Mucosa of rectum (tissue), 2 donors: ENCODE results near the gene TGIF1.
"Not testable (repeated sequence)": the region's sequence is repeated elsewhere in the genome, so short reads cannot be mapped to it uniquely, and the experiment has no call there.

Experiments
- H3K27ac ChIP-seq, 2 donors: one replicate each; pipeline ENCODE4 v1.7.0; 2013; ENCODE audit warnings: inconsistent platforms in 2 of 2, low read depth in 2 of 2, low read length in 2 of 2
- H3K27me3 ChIP-seq, 2 donors: one replicate each; pipeline ENCODE4 v1.7.0; 2013; ENCODE audit warnings: low read length in 2 of 2; ENCODE audit not compliant: control insufficient read depth in 2 of 2, insufficient read depth in 2 of 2
- H3K36me3 ChIP-seq, 2 donors: one replicate each; pipeline ENCODE4 v1.7.0; 2013; ENCODE audit warnings: low read length in 2 of 2; ENCODE audit not compliant: control insufficient read depth in 2 of 2, insufficient read depth in 2 of 2
- H3K4me1 ChIP-seq, 2 donors: one replicate each; pipeline ENCODE4 v1.7.0; 2013; ENCODE audit warnings: low read length in 2 of 2, mild to moderate bottlenecking in 1 of 2; ENCODE audit not compliant: control insufficient read depth in 2 of 2, insufficient read depth in 2 of 2
- H3K4me3 ChIP-seq, 2 donors: one replicate each; pipeline ENCODE4 v1.7.0; 2013; ENCODE audit warnings: low read length in 2 of 2
- H3K9ac ChIP-seq, 2 donors: one replicate each; pipeline ENCODE4 v1.7.0; 2013; ENCODE audit warnings: low read length in 2 of 2, low read depth in 1 of 2, mild to moderate bottlenecking in 1 of 2
- H3K9me3 ChIP-seq, 2 donors: one replicate each; pipeline ENCODE4 v1.7.0; 2013; ENCODE audit warnings: low read length in 2 of 2; ENCODE audit not compliant: control insufficient read depth in 2 of 2
- donor health status: healthy.
- donor health status: Normal muscosa, but diverticular disease.

TGIF1 gene

GRCh38 chr18:3411327-3411726 lies 38.6 kb upstream of the TGIF1 start:
- no peak overlapping the region for H3K27ac ChIP-seq
- no peaks in the 10 kb centered on the region for H3K4me1 ChIP-seq
- H3K9ac ChIP-seq, result peak overlapping the region in 1 of 2 donors; percentile 71
- H3K27me3 ChIP-seq, result no peaks in the 10 kb centered on the region
- no peaks in the 10 kb centered on the region for H3K36me3 ChIP-seq
- peak overlapping the region; percentile 62 to 71 for H3K4me3 ChIP-seq
- H3K9me3 ChIP-seq, result no peaks in the 10 kb centered on the region

- H3K9ac ChIP-seq, result peak overlapping the region; percentile 49 to 71
Measured at GRCh38 chr18:3411854-3412268, 38.1 kb upstream of the TGIF1 start.

GRCh38 chr18:3412528-3412927 lies 37.4 kb upstream of the TGIF1 start:
- H3K4me1 ChIP-seq, H3K36me3 ChIP-seq, H3K27me3 ChIP-seq, H3K9me3 ChIP-seq, H3K27ac ChIP-seq: not testable (repeated sequence)
- Histone ChIP-seq H3K4me3 (peak overlapping the region in 1 of 2 donors; percentile 71), H3K9ac (peak overlapping the region in 1 of 2 donors; percentile 71)

More at GRCh38 chr18:3411854-3412268, 38.1 kb upstream of the TGIF1 start:
- Histone ChIP-seq H3K36me3 (no peaks in the 10 kb centered on the region), H3K4me3 (peak overlapping the region; percentile 62 to 71), H3K4me1 (no peaks in the 10 kb centered on the region), H3K27ac (peak overlapping the region; percentile 26 to 45), H3K27me3 (no peaks in the 10 kb centered on the region), H3K9me3 (no peaks in the 10 kb centered on the region)

GRCh38 chr18:3415110-3415509 lies 34.9 kb upstream of the TGIF1 start:
- Histone ChIP-seq H3K4me1 (no peaks in the 10 kb centered on the region), H3K4me3 (no peak overlapping the region), H3K27ac (no peak overlapping the region), H3K27me3 (no peaks in the 10 kb centered on the region), H3K36me3 (no peaks in the 10 kb centered on the region), H3K9ac (no peak overlapping the region), H3K9me3 (no peaks in the 10 kb centered on the region)

GRCh38 chr18:3418083-3418482 lies 31.9 kb upstream of the TGIF1 start:
- H3K27ac ChIP-seq, result no peak overlapping the region
- no peaks in the 10 kb centered on the region for H3K9me3 ChIP-seq
- H3K9ac ChIP-seq, result no peak overlapping the region
- no peaks in the 10 kb centered on the region for H3K27me3 ChIP-seq
- no peaks in the 10 kb centered on the region for H3K36me3 ChIP-seq
- no peaks in the 10 kb centered on the region for H3K4me1 ChIP-seq
- no peak overlapping the region for H3K4me3 ChIP-seq

- no peak overlapping the region for H3K27ac ChIP-seq
- H3K4me3 ChIP-seq, result no peak overlapping the region
- H3K9ac ChIP-seq, result no peak overlapping the region
- H3K9me3 ChIP-seq, result no peaks in the 10 kb centered on the region
- no peaks in the 10 kb centered on the region for H3K27me3 ChIP-seq
- H3K4me1 ChIP-seq, result peaks cover 0 to 3% of the 10 kb centered on the region in 2 donors
- no peaks in the 10 kb centered on the region for H3K36me3 ChIP-seq
Measured at GRCh38 chr18:3420919-3421279, 29.1 kb upstream of the TGIF1 start.

- no peaks in the 10 kb centered on the region for H3K9me3 ChIP-seq
- H3K4me3 ChIP-seq, result no peak overlapping the region
- no peak overlapping the region for H3K9ac ChIP-seq
- no peaks in the 10 kb centered on the region for H3K27me3 ChIP-seq
- peaks cover 0 to 3% of the 10 kb centered on the region in 2 donors for H3K4me1 ChIP-seq
- H3K36me3 ChIP-seq, result no peaks in the 10 kb centered on the region
- no peak overlapping the region for H3K27ac ChIP-seq
Measured at GRCh38 chr18:3422905-3423304, 27.1 kb upstream of the TGIF1 start.

- peaks cover 0 to 3% of the 10 kb centered on the region in 2 donors for H3K4me1 ChIP-seq
- H3K9me3 ChIP-seq, result no peaks in the 10 kb centered on the region
- H3K27ac ChIP-seq, result no peak overlapping the region
- H3K27me3 ChIP-seq, result no peaks in the 10 kb centered on the region
- no peaks in the 10 kb centered on the region for H3K36me3 ChIP-seq
- H3K4me3 ChIP-seq, result no peak overlapping the region
- no peak overlapping the region for H3K9ac ChIP-seq
Measured at GRCh38 chr18:3424280-3424890, 25.6 kb upstream of the TGIF1 start.

- Histone ChIP-seq H3K9me3 (no peaks in the 10 kb centered on the region), H3K27ac (no peak overlapping the region), H3K4me3 (no peak overlapping the region), H3K27me3 (no peaks in the 10 kb centered on the region), H3K4me1 (peaks cover 0 to 3% of the 10 kb centered on the region in 2 donors), H3K9ac (no peak overlapping the region), H3K36me3 (no peaks in the 10 kb centered on the region)
Measured at GRCh38 chr18:3425030-3425429, 24.9 kb upstream of the TGIF1 start.

GRCh38 chr18:3425446-3425845 lies 24.5 kb upstream of the TGIF1 start:
- H3K4me3 ChIP-seq, result no peak overlapping the region
- H3K27ac ChIP-seq, result no peak overlapping the region
- no peaks in the 10 kb centered on the region for H3K9me3 ChIP-seq
- H3K4me1 ChIP-seq, result peaks cover 0 to 3% of the 10 kb centered on the region in 2 donors
- no peaks in the 10 kb centered on the region for H3K36me3 ChIP-seq
- no peak overlapping the region for H3K9ac ChIP-seq
- no peaks in the 10 kb centered on the region for H3K27me3 ChIP-seq

GRCh38 chr18:3426074-3426473 lies 23.9 kb upstream of the TGIF1 start:
- Histone ChIP-seq H3K27ac (no peak overlapping the region), H3K9me3 (no peaks in the 10 kb centered on the region), H3K36me3 (no peaks in the 10 kb centered on the region), H3K9ac (no peak overlapping the region), H3K27me3 (no peaks in the 10 kb centered on the region), H3K4me3 (no peak overlapping the region), H3K4me1 (peaks cover 0 to 3% of the 10 kb centered on the region in 2 donors)
